ENCODE data around the gene FAM171A1.
"Not testable (repeated sequence)": the region's sequence is repeated elsewhere in the genome, so short reads cannot be mapped to it uniquely, and the experiment has no call there.

The FAM171A1 gene

GRCh38 chr10:15279236-15279635 lies 91.9 kb downstream of the FAM171A1 start:
- DNase-seq = no peak

GRCh38 chr10:15278786-15279185 lies 92.3 kb downstream of the FAM171A1 start:
- no peak for DNase-seq

GRCh38 chr10:15276039-15276438 lies 95.0 kb downstream of the FAM171A1 start:
- DNase-seq = not testable (repeated sequence)

- DNase-seq = not testable (repeated sequence)
Observed at GRCh38 chr10:15269838-15270237, 101.3 kb downstream of the FAM171A1 start.

GRCh38 chr10:15267496-15267895 lies 103.6 kb downstream of the FAM171A1 start:
- DNase-seq = no peak

- no peak for DNase-seq
Observed at GRCh38 chr10:15266117-15266516, 105.0 kb downstream of the FAM171A1 start.

- DNase-seq = no peak
Observed at GRCh38 chr10:15265558-15265957, 105.5 kb downstream of the FAM171A1 start.

- no peak for DNase-seq
Observed at GRCh38 chr10:15265056-15265455, 106.0 kb downstream of the FAM171A1 start.

- DNase-seq = no peak
Observed at GRCh38 chr10:15263657-15264323, 107.3 kb downstream of the FAM171A1 start.

GRCh38 chr10:15262036-15262713 lies 108.9 kb downstream of the FAM171A1 start:
- no peak for DNase-seq

GRCh38 chr10:15259136-15259535 lies 112.0 kb downstream of the FAM171A1 start:
- no peak for DNase-seq

- no peak for DNase-seq
Observed at GRCh38 chr10:15258255-15258654, 112.8 kb downstream of the FAM171A1 start.

GRCh38 chr10:15255961-15256360 lies 115.1 kb downstream of the FAM171A1 start:
- DNase-seq = no peak

GRCh38 chr10:15254808-15255648 lies 116.1 kb downstream of the FAM171A1 start:
- DNase-seq = no peak

GRCh38 chr10:15253951-15254807 lies 116.9 kb downstream of the FAM171A1 start:
- DNase-seq = no peak

- no peak for DNase-seq
Observed at GRCh38 chr10:15252396-15252795, 118.7 kb downstream of the FAM171A1 start.

- DNase-seq = no peak
Observed at GRCh38 chr10:15251791-15252380, 119.2 kb downstream of the FAM171A1 start.

GRCh38 chr10:15245530-15245929 lies 125.6 kb downstream of the FAM171A1 start:
- DNase-seq = no peak

GRCh38 chr10:15244635-15245197 lies 126.4 kb downstream of the FAM171A1 start:
- DNase-seq = no peak

GRCh38 chr10:15242261-15242840 lies 128.7 kb downstream of the FAM171A1 start:
- no peak for DNase-seq

GRCh38 chr10:15241306-15241705 lies 129.8 kb downstream of the FAM171A1 start:
- no peak for DNase-seq
